ENCODE measurements around the gene CPEB3. TPM values are rescaled to one million over a fixed set of nuclear protein-coding genes. Genes with fewer than 3 reads are reported as not detected.

Gene CPEB3
- total and polyA plus RNA-seq, 2 donors (not counting 1 experiment from before 2014, with no cell fraction given): 0.37 to 0.66 TPM

DNA sequence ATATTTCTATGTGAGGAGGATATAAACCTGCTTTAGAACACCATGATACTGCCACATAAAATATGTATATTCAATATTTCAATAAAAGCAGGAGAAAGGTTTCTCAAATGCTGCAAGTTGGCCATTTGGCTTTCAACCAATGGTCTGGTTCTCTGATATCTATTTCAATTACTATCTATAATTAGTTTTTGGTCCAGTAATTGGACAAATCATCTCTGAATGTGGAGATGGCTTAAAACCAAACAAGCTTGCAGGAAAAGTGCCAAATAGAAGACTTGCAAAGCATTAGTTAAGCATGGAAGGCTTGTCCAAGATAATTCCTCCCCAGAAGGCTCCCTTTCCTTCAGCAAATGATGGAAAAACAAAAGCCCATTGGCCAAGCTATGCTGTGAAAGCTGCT, 140.1 kb downstream of the CPEB3 start:
- DNase-seq (ENCODE audit: low read depth in 2 of 2): no peak
- TF ChIP-seq EZH2 (IDR thresholded peaks at IDR 0.05; ENCODE audit: low read length, missing control alignments): no peak
- TF ChIP-seq, protein P1, sequence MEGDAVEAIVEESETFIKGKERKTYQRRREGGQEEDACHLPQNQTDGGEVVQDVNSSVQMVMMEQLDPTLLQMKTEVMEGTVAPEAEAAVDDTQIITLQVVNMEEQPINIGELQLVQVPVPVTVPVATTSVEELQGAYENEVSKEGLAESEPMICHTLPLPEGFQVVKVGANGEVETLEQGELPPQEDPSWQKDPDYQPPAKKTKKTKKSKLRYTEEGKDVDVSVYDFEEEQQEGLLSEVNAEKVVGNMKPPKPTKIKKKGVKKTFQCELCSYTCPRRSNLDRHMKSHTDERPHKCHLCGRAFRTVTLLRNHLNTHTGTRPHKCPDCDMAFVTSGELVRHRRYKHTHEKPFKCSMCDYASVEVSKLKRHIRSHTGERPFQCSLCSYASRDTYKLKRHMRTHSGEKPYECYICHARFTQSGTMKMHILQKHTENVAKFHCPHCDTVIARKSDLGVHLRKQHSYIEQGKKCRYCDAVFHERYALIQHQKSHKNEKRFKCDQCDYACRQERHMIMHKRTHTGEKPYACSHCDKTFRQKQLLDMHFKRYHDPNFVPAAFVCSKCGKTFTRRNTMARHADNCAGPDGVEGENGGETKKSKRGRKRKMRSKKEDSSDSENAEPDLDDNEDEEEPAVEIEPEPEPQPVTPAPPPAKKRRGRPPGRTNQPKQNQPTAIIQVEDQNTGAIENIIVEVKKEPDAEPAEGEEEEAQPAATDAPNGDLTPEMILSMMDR (conservative IDR thresholded peaks at IDR 0.05 in 1 of 2, IDR thresholded peaks at IDR 0.05 in 1 of 2; ENCODE audit: low read depth in 1 of 2, low read length in 2 of 2): no peak
- no peaks in the 10 kb centered on the region for H3K4me1 ChIP-seq (ENCODE audit: control insufficient read depth, extremely low read depth, insufficient read depth, low read length)
- H3K4me2 ChIP-seq (ENCODE audit: extremely low read depth, insufficient read depth, low read length): no peak overlapping the region
- H3K4me3 ChIP-seq (replicated peaks in 1 of 4; ENCODE audit: control extremely low read depth in 1 of 4, insufficient read depth in 1 of 4, low read depth in 3 of 4, low read length in 4 of 4): no peak overlapping the region
- no peaks in the 10 kb centered on the region for H3K9me3 ChIP-seq (ENCODE audit: control insufficient read depth, insufficient read depth, low read depth, low read length)
- no peak overlapping the region for H3K9ac ChIP-seq (ENCODE audit: insufficient read depth, low read length)
- no peak overlapping the region for H3K27ac ChIP-seq (ENCODE audit: insufficient read depth, low read length)
- H2AFZ ChIP-seq (ENCODE audit: low read length): no peak overlapping the region
- H4K20me1 ChIP-seq (ENCODE audit: control insufficient read depth, extremely low read depth, insufficient read depth, low read length): no peaks in the 10 kb centered on the region
- H3K27me3 ChIP-seq (ENCODE audit: control insufficient read depth, insufficient read depth, low read length): no peaks in the 10 kb centered on the region
- no peaks in the 10 kb centered on the region for H3K36me3 ChIP-seq (ENCODE audit: control insufficient read depth, insufficient read depth, low read length)
- H3K79me2 ChIP-seq (ENCODE audit: control insufficient read depth, insufficient read depth, low read length): no peaks in the 10 kb centered on the region

DNA sequence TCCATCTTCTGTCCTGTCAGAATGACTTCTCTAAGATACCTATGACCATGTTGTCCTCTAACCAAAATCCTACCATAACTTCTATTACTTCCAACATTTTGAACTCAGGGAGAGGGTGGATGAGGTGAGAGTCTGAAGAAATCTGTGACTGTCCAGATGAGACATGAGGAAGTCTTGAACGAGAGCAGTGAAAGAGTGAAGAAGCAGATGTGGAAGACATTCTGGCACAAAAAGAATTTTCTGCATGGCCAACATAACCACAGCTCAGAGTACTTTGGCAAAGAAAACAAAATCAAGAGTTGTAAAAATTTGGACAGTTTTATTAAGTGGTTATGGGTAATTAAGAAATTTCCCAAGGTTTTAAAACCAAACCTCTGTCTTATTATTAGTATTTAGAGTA, 141.6 kb downstream of the CPEB3 start:
- H3K4me2 ChIP-seq (ENCODE audit: extremely low read depth, insufficient read depth, low read length): no peak overlapping the region
- H3K36me3 ChIP-seq (ENCODE audit: control insufficient read depth, insufficient read depth, low read length): no peaks in the 10 kb centered on the region
- H3K27me3 ChIP-seq (ENCODE audit: control insufficient read depth, insufficient read depth, low read length): no peaks in the 10 kb centered on the region
- H3K9ac ChIP-seq (ENCODE audit: insufficient read depth, low read length): no peak overlapping the region
- H2AFZ ChIP-seq (ENCODE audit: low read length): no peak overlapping the region
- no peaks in the 10 kb centered on the region for H3K4me1 ChIP-seq (ENCODE audit: control insufficient read depth, extremely low read depth, insufficient read depth, low read length)
- no peaks in the 10 kb centered on the region for H3K79me2 ChIP-seq (ENCODE audit: control insufficient read depth, insufficient read depth, low read length)
- no peak overlapping the region for H3K27ac ChIP-seq (ENCODE audit: insufficient read depth, low read length)
- no peaks in the 10 kb centered on the region for H4K20me1 ChIP-seq (ENCODE audit: control insufficient read depth, extremely low read depth, insufficient read depth, low read length)
- DNase-seq (ENCODE audit: low read depth in 2 of 2): no peak
- TF ChIP-seq EZH2 (IDR thresholded peaks at IDR 0.05; ENCODE audit: low read length, missing control alignments): no peak
- TF ChIP-seq, protein P1 (conservative IDR thresholded peaks at IDR 0.05 in 1 of 2, IDR thresholded peaks at IDR 0.05 in 1 of 2; ENCODE audit: low read depth in 1 of 2, low read length in 2 of 2): no peak
- no peaks in the 10 kb centered on the region for H3K9me3 ChIP-seq (ENCODE audit: control insufficient read depth, insufficient read depth, low read depth, low read length)
- H3K4me3 ChIP-seq (replicated peaks in 1 of 4; ENCODE audit: control extremely low read depth in 1 of 4, insufficient read depth in 1 of 4, low read depth in 3 of 4, low read length in 4 of 4): no peak overlapping the region

DNA sequence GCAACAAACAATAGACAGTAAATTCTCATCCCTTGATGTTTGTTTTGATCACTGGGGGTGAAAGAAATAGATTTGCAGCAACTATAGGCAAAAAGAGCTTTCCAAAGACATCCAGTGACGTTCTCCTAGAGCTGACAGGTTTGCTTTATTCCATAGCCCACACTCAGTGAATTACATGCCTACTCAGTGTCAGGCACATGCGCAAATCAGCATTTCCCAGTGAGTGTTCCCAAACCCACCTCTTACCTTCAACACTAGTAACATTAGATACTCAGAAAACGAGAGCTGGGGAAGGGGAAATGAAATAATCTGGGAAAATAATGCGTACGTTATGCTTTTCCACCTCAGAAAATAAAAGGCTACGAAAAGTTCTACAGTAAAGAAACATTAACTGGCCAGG, 144.1 kb downstream of the CPEB3 start:
- H3K36me3 ChIP-seq (ENCODE audit: control insufficient read depth, insufficient read depth, low read length): no peaks in the 10 kb centered on the region

More for the DNA sequence above, 144.1 kb downstream of the CPEB3 start:
- Histone ChIP-seq H4K20me1 (ENCODE audit: control insufficient read depth, extremely low read depth, insufficient read depth, low read length) (no peaks in the 10 kb centered on the region), H3K27me3 (ENCODE audit: control insufficient read depth, insufficient read depth, low read length) (no peaks in the 10 kb centered on the region), H3K4me3 (replicated peaks in 1 of 4; ENCODE audit: control extremely low read depth in 1 of 4, insufficient read depth in 1 of 4, low read depth in 3 of 4, low read length in 4 of 4) (no peak overlapping the region), H3K4me2 (ENCODE audit: extremely low read depth, insufficient read depth, low read length) (no peak overlapping the region), H3K4me1 (ENCODE audit: control insufficient read depth, extremely low read depth, insufficient read depth, low read length) (peaks cover 3% of the 10 kb centered on the region), H3K9me3 (ENCODE audit: control insufficient read depth, insufficient read depth, low read depth, low read length) (no peaks in the 10 kb centered on the region), H3K27ac (ENCODE audit: insufficient read depth, low read length) (no peak overlapping the region), H3K79me2 (ENCODE audit: control insufficient read depth, insufficient read depth, low read length) (no peaks in the 10 kb centered on the region), H3K9ac (ENCODE audit: insufficient read depth, low read length) (no peak overlapping the region), H2AFZ (ENCODE audit: low read length) (no peak overlapping the region)
- TF ChIP-seq, protein P1 (conservative IDR thresholded peaks at IDR 0.05 in 1 of 2, IDR thresholded peaks at IDR 0.05 in 1 of 2; ENCODE audit: low read depth in 1 of 2, low read length in 2 of 2): no peak
- no peak for TF ChIP-seq EZH2 (IDR thresholded peaks at IDR 0.05; ENCODE audit: low read length, missing control alignments)
- no peak for DNase-seq (ENCODE audit: low read depth in 2 of 2)
